ENCODE measurements around the gene TSKS.

GRCh38 chr19:49696865-49697264 lies 66.2 kb downstream of the TSKS start:
- TF ChIP-seq CTCF (IDR thresholded peaks at IDR 0.05) (no peak), POLR2A (IDR thresholded peaks at IDR 0.05) (no peak)

Measured in testis (tissue), 2 donors.